ENCODE data around the gene SH3BP5.

DNA sequence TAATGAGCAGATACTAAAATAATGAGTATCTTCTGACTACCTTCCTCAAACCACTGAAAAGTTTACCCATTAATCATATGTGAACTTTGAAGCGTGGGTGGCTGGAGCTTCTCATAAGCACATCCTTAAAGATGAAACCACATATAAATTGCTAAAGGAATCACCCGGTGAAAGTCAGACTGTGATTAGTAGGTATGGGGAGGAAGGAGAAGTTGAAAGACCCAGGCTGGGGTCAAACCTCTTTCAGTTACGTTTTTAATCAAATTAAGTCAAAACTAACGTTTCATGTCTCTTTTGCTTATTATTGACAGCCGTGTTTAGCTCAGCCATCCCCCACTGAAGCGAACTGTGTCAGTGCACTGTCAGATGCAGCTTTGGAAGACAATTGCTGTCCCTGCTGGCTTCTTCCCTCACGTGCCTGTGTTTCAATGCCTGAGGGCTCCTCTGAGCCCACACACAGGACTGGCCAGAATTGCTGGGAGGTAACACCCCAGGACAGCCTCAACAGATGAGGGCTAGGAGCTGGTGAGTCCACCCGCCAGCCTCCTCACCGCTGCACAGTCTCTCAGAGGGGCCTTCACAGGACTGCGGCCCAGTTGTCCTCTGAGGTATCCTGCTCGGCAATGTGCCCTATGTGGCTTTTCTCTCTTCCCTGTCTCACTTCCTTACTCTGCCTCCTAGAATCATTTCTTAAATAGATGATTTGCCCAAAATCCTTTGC, 29.3 kb upstream of the SH3BP5 start:
- TF ChIP-seq GATA2 (IDR thresholded peaks at IDR 0.05; ENCODE audit: low read depth, low read length) (no peak), GATA3 (IDR thresholded peaks at IDR 0.05; ENCODE audit: low read depth, low read length) (no peak)

Measured in SH-SY5Y (cell line).